HG02938 (cell line): ENCODE data around the gene CRISPLD2.
"Not testable (repeated sequence)": the region's sequence is repeated elsewhere in the genome, so short reads cannot be mapped to it uniquely, and the experiment has no call there.

Experiments
- ATAC-seq: cut with Tn5 transposase; IDR thresholded peaks from one replicate; pipeline ENCODE4 v1.9.1; 2021; ENCODE audit warnings: mild to moderate bottlenecking, moderate library complexity; ENCODE audit not compliant: unreplicated experiment

CRISPLD2 gene

DNA sequence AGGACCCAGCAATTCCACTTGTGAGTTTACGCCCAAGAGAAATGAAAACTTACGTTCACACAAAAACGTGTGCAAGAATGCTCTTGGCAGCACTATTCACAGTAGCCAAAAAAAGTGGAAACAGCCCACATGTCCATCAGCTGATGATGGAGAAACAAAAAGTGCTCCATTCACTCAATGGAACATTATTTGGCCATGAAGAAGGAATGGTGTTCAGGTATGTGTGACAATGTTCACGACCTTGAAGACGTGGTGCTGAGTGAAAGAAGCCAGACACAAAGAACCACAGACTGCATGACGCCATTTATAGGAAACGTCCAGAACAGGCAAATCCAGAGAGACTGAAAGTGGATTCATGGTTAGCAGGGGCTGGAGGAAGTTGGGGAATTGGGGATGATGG is 106.7 kb downstream of the CRISPLD2 start:
- ATAC-seq = no peak

DNA sequence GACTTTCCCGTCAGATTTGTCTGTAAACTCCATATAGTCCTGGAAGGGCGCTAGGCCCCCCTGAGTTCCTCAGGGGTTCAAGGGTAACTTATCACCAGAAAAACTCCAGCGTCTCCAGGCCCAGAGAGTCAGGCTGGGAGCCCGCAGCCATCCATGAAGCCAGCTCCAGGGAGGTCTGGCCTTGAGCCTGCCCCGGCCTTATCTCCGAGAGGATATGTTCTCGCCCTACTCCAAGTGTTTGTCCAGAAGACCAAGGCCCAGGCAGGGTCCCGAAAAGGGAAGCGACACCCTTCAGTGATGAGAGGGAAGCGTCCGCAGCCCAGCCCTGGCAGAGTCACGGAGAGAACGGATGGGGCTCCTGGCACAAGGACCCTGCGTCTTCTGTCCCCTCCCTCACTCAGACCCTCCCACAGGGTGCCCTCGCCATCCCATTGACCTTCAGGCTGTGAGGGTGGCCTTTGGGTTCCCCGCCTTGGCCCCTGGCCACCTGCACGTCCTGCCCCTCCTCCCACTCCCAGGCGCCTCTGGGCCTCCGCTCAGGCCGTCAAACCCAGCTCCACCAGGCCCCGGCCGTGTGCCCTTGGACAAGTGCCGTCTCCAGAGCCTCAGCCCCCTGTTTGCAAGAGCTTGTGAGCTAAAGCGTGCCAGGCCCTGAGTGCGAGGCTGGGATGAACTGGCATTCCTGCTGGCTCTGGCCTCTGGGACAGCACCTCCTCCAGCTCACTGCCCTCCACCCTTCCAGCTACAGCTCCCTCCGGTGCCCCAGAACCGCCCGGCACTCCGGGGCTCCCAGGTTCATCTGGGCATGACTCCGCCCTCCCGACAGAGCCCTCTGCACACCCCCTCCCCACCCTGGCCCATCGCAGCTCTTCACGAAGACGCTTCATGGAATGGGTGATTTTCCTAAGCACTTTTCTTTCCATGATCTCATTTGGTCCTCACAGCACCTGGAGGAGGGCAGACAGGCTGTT is 108.1 kb downstream of the CRISPLD2 start:
- no peak for ATAC-seq

GRCh38 chr16:84928679-84929420 is 109.1 kb downstream of the CRISPLD2 start:
- no peak for ATAC-seq

- ATAC-seq = no peak
Observed at GRCh38 chr16:84929421-84930297, 109.9 kb downstream of the CRISPLD2 start.

GRCh38 chr16:84930298-84931106 is 110.7 kb downstream of the CRISPLD2 start:
- ATAC-seq = no peak

- ATAC-seq = no peak
Observed at GRCh38 chr16:84931107-84931494, 111.3 kb downstream of the CRISPLD2 start.

DNA sequence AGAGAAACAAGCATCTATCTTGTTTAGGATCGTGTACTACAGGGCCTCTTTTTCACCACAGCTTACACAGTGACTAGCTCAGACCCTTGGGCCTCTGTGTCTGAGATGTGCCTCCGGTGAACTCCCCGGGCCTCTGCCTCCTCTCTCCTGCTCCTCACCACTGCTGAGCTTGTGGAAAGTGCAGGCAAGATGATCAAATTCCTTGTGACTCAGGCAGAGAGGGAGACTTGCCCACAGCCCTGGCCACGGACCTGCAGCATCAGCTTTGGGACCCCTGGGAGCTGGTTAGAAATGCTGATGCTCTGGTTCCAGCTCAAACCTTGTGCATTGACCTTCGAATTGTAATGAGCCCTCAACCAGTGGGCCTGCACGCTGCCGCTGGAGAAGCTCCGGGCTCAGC is 111.7 kb downstream of the CRISPLD2 start:
- no peak for ATAC-seq

- no peak for ATAC-seq
Observed at GRCh38 chr16:84932681-84933080, 112.9 kb downstream of the CRISPLD2 start.

- ATAC-seq = no peak
Observed at GRCh38 chr16:84933774-84934631, 114.2 kb downstream of the CRISPLD2 start.

GRCh38 chr16:84937196-84938005 is 117.6 kb downstream of the CRISPLD2 start:
- ATAC-seq = no peak

DNA sequence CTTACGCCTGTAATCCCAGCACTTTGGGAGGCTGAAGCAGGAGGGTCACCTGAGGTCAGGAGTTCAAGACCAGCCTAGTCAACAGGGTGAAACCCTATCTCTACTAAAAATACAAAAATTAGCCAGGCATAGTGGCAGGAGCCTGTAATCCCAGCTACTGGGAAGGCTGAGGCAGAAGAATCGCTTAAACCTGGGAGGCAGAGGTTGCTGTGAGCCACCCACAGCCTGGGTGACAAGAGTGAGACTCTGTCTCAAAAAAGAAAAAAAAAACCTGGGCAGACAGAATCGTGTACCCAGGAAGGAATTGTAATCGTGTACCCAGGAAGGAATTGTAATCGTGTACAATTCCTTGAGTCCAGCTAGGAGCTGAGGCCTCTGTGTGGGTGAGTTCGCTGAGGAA is 118.8 kb downstream of the CRISPLD2 start:
- ATAC-seq = not testable (repeated sequence)

DNA sequence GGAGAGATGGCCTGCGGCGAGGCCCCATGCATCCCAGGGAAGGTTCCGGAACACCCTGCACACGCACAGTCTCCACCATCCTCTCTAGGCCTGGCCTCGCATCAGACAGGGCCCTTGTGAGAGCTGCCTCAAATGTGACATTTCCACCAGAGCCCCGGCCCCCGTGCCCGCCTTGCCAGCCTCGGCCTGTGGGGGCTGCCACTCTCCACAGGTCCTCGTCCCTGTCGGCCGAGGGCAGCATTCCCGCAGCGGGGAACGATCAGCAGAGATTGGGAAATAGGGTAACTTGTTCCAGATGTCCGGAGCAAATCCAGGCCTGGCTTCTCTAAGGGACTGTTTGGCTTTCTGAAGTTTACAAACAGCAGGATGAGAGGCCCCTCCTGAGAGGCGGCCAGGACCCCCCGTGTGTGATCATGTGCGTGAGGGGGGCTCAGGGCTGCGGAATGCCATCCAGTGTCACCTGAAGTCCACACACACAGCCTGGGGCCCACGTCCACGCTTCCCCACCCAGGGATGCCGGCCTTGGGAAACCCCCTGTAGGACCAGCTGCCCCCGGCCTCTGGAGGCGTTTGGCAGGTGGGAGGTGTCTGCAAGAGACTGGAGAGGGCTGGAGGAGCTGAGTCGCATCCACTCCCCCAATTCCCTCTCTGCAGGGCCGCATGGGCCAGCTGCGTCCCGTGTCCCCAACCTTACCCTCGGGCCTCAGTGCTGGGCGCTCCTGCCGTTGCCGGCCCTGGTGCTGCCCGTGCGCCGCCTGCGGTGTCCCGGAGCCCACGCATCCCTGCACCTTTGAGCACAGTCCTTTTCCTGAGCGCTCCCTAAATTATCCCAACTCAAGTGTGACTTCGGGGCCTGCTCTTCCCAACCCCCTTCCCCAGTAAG is 121.1 kb downstream of the CRISPLD2 start:
- no peak for ATAC-seq

DNA sequence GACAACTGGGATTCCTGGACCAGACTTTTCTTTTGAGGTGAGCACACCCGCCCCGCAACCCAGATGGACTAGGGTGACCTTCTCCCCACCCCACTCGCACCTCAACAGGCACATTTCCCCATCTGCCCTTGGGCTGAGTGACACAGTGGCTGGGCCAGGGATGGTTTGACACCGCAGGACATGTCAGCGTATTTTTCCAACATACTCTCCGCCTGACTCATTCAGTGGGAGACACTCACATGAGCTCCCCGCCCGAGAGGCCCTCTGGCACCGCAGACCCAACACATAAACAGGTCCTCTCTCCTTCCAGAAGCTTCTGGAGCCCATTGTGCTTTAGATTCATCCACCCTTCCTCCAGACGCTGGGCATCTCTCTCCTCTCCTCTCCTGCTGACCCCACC is 122.1 kb downstream of the CRISPLD2 start:
- ATAC-seq = no peak

DNA sequence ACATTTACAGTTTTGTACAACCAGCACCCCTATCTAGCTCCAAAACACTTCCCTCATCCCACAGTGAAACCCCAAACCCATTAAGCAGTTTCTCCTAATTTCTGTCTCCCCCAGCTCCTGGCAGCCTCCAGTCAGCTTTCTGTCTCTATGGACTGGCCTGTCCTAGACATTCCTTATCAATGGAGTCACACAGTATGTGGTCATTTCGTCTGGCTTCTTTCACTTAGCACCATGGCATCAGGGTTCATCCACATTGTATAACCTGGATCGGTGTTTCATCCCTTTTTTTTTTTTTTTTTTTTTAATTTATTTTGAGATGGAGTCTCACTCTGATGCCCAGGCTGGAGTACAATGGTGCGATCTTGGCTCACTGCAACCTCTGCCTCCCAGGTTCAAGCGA is 123.0 kb downstream of the CRISPLD2 start:
- ATAC-seq = no peak

DNA sequence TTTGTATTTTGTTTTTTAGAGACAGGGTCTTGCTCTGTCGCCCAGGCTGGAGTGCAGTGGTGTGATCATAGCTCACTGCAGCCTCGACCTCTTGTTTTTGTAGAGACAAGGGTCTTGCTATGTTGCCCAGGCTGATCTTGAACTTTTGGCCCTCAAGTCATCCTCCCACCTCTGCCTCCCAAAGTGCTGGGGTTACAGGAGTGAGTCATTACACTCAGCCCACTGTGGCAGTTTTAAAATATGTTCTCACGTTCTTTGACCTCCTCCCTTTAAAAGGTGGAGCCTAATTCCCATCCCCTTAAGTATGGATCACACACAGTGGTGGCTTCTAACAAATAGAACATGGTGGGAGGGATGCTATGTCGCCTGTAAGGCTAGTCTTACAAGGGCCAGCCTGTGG is 123.8 kb downstream of the CRISPLD2 start:
- ATAC-seq = no peak

DNA sequence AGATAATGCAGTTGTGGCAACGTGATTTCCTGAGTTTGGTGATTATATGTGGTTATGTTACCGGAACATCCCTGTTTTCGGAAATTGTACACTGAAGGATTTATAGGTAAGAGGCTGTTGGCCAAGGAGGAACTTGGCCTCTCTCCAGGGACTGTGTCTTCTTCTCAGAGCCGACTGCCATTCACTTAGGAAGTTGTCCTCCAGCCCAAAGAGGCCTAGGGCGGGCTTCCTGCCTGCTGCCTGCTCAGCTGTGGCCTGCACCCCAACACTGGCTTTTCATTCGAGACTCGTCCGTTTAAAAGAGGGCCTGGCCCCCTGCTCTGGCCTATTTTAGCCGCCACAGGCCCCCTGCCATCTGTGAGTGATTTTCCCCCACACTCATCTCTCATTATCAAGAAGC is 127.2 kb downstream of the CRISPLD2 start:
- no peak for ATAC-seq
